HG03108 (cell line): ENCODE measurements around the gene PRKG1.
A peak's percentile ranks its signal among the peaks of the same experiment; 100 is the strongest.
"Not testable (repeated sequence)": the region's sequence is repeated elsewhere in the genome, so short reads cannot be mapped to it uniquely, and the experiment has no call there.

Experiments
- ATAC-seq: cut with Tn5 transposase; IDR thresholded peaks from one replicate; pipeline ENCODE4 v1.9.1; 2021; ENCODE audit warnings: moderate library complexity; ENCODE audit not compliant: unreplicated experiment

Gene PRKG1

GRCh38 chr10:51112013-51112412, 37.7 kb downstream of the PRKG1 start:
- no peak for ATAC-seq

- ATAC-seq: no peak
Observed at GRCh38 chr10:51113007-51113406, 38.7 kb downstream of the PRKG1 start.

- no peak for ATAC-seq
Observed at GRCh38 chr10:51117053-51117660, 42.9 kb downstream of the PRKG1 start.

- ATAC-seq: no peak
Observed at GRCh38 chr10:51117794-51118193, 43.5 kb downstream of the PRKG1 start.

GRCh38 chr10:51119441-51119840, 45.2 kb downstream of the PRKG1 start:
- no peak for ATAC-seq

- ATAC-seq: no peak
Observed at GRCh38 chr10:51121861-51122260, 47.6 kb downstream of the PRKG1 start.

GRCh38 chr10:51124852-51125251, 50.6 kb downstream of the PRKG1 start:
- ATAC-seq: no peak

- ATAC-seq: no peak
Observed at GRCh38 chr10:51125518-51125917, 51.2 kb downstream of the PRKG1 start.

GRCh38 chr10:51129946-51130544, 55.8 kb downstream of the PRKG1 start:
- no peak for ATAC-seq

- ATAC-seq: peak; percentile 62
Observed at GRCh38 chr10:51137756-51138529, 63.7 kb downstream of the PRKG1 start.

- ATAC-seq: no peak
Observed at GRCh38 chr10:51139176-51139575, 64.9 kb downstream of the PRKG1 start.

- ATAC-seq: no peak
Observed at GRCh38 chr10:51141010-51141409, 66.7 kb downstream of the PRKG1 start.

GRCh38 chr10:51144161-51144781, 70.0 kb downstream of the PRKG1 start:
- ATAC-seq: no peak

GRCh38 chr10:51145375-51145774, 71.1 kb downstream of the PRKG1 start:
- ATAC-seq: no peak

GRCh38 chr10:51147644-51148399, 73.5 kb downstream of the PRKG1 start:
- no peak for ATAC-seq

GRCh38 chr10:51156926-51157325, 82.6 kb downstream of the PRKG1 start:
- no peak for ATAC-seq

- ATAC-seq: no peak
Observed at GRCh38 chr10:51158832-51159231, 84.5 kb downstream of the PRKG1 start.

- no peak for ATAC-seq
Observed at GRCh38 chr10:51159841-51160240, 85.6 kb downstream of the PRKG1 start.

- ATAC-seq: no peak
Observed at GRCh38 chr10:51162002-51162401, 87.7 kb downstream of the PRKG1 start.

GRCh38 chr10:51163380-51164049, 89.2 kb downstream of the PRKG1 start:
- ATAC-seq: not testable (repeated sequence)
